ENCODE data around the gene GABRR1. TPM values are rescaled to one million over a fixed set of nuclear protein-coding genes. Genes with fewer than 3 reads are reported as not detected.

GABRR1 gene
- total and polyA plus RNA-seq, 8 donors, result 0.15 to 0.45 TPM; not detected in 6

GRCh38 chr6:89139509-89140346 lies 77.4 kb downstream of the GABRR1 start:
- Histone ChIP-seq H3K27ac (peak overlapping the region in 3 of 5 donors; percentile 36 to 45 (median 41)), H3K9me3 (no peaks in the 10 kb centered on the region), H3K36me3 (no peaks in the 10 kb centered on the region), H3K27me3 (no peaks in the 10 kb centered on the region), H3K4me3 (no peak overlapping the region), H3K4me1 (peaks cover 0 to 24% (median 13%) of the 10 kb centered on the region in 4 donors)
- intact Hi-C loops (cut with DNase I; ENCODE audit: low total_unique reads), result no loop called here
- no peak for TF ChIP-seq EP300 (IDR thresholded peaks at IDR 0.05)
- TF ChIP-seq POLR2A (IDR thresholded peaks at IDR 0.05), result no peak
- TF ChIP-seq CTCF (IDR thresholded peaks at IDR 0.05), result no peak
- 33 to 67% (median 54%) methylated on average over 5 of the region's 5 CpGs for WGBS, 5 donors
- peak in 1 of 2 donors; percentile 10 for DNase-seq

- WGBS, 5 donors, result 83 to 90% (median 89%) methylated on average over 2 of the region's 2 CpGs
Measured at GRCh38 chr6:89138173-89138572, 79.0 kb downstream of the GABRR1 start.

GRCh38 chr6:89134723-89135122 lies 82.4 kb downstream of the GABRR1 start:
- no peak overlapping the region for H3K27ac ChIP-seq
- no peak for DNase-seq
- H3K9me3 ChIP-seq, result no peaks in the 10 kb centered on the region
- peaks cover 0 to 7% (median 5%) of the 10 kb centered on the region in 4 donors for H3K4me1 ChIP-seq
- WGBS, 5 donors, result 86 to 97% (median 91%) methylated on average over 3 of the region's 3 CpGs
- no peaks in the 10 kb centered on the region for H3K27me3 ChIP-seq
- H3K36me3 ChIP-seq, result no peaks in the 10 kb centered on the region
- intact Hi-C loops (cut with DNase I; ENCODE audit: low total_unique reads), result no loop called here
- H3K4me3 ChIP-seq, result no peak overlapping the region
- TF ChIP-seq POLR2AphosphoS5 (IDR thresholded peaks at IDR 0.05), result no peak
- TF ChIP-seq POLR2A (IDR thresholded peaks at IDR 0.05), result no peak

More at GRCh38 chr6:89138173-89138572, 79.0 kb downstream of the GABRR1 start:
- Histone ChIP-seq H3K36me3 (no peaks in the 10 kb centered on the region), H3K27me3 (no peaks in the 10 kb centered on the region), H3K27ac (no peak overlapping the region), H3K4me3 (no peak overlapping the region), H3K4me1 (peaks cover 0 to 18% (median 12%) of the 10 kb centered on the region in 4 donors), H3K9me3 (no peaks in the 10 kb centered on the region)
- DNase-seq, result no peak
- TF ChIP-seq POLR2A (IDR thresholded peaks at IDR 0.05) (no peak), POLR2AphosphoS5 (IDR thresholded peaks at IDR 0.05) (no peak), EP300 (IDR thresholded peaks at IDR 0.05) (no peak), CTCF (IDR thresholded peaks at IDR 0.05) (no peak)
- intact Hi-C loops (cut with DNase I; ENCODE audit: low total_unique reads), result no loop called here

- TF ChIP-seq POLR2A (IDR thresholded peaks at IDR 0.05) (no peak), EP300 (IDR thresholded peaks at IDR 0.05) (no peak), CTCF (IDR thresholded peaks at IDR 0.05) (no peak), POLR2AphosphoS5 (IDR thresholded peaks at IDR 0.05) (no peak)
- no peak overlapping the region for H3K27ac ChIP-seq
- H3K9me3 ChIP-seq, result no peaks in the 10 kb centered on the region
- H3K27me3 ChIP-seq, result no peaks in the 10 kb centered on the region
- H3K4me1 ChIP-seq, result no peaks in the 10 kb centered on the region
- H3K36me3 ChIP-seq, result no peaks in the 10 kb centered on the region
- DNase-seq, result no peak
- 88 to 91% (median 89%) methylated on average over 9 of the region's 9 CpGs for WGBS, 5 donors
- intact Hi-C loops (cut with DNase I; ENCODE audit: low total_unique reads), result no loop called here
- H3K4me3 ChIP-seq, result no peak overlapping the region
Measured at GRCh38 chr6:89133981-89134380, 83.2 kb downstream of the GABRR1 start.

GRCh38 chr6:89132057-89132456 lies 85.1 kb downstream of the GABRR1 start:
- 76 to 90% (median 84%) methylated on average over 2 of the region's 2 CpGs for WGBS, 5 donors
- intact Hi-C loops (cut with DNase I; ENCODE audit: low total_unique reads), result no loop called here
- Histone ChIP-seq H3K27ac (no peak overlapping the region), H3K36me3 (no peaks in the 10 kb centered on the region), H3K4me3 (no peak overlapping the region), H3K27me3 (no peaks in the 10 kb centered on the region), H3K9me3 (peaks cover 0 to 10% (median 3%) of the 10 kb centered on the region in 4 donors), H3K4me1 (no peaks in the 10 kb centered on the region)
- no peak for TF ChIP-seq CTCF (IDR thresholded peaks at IDR 0.05)
- TF ChIP-seq POLR2AphosphoS5 (IDR thresholded peaks at IDR 0.05), result no peak
- TF ChIP-seq EP300 (IDR thresholded peaks at IDR 0.05), result no peak
- no peak for TF ChIP-seq POLR2A (IDR thresholded peaks at IDR 0.05)
- no peak for DNase-seq

All from stomach (tissue), 9 donors.